Keratinocyte (primary cell): Measurements from ENCODE around the gene RPL31. TPM values are rescaled to one million over a fixed set of nuclear protein-coding genes. Genes with fewer than 3 reads are reported as not detected.

Source experiments
- DNase-seq: peaks from one replicate; pipeline ENCODE4 v3.0.0-alpha.2; 2011; ENCODE audit warnings: low read depth, missing footprints, low spot score
- FAIRE-seq: peaks from 2 replicates; lab custom pipeline; 2011; peaks lifted over from hg19 to GRCh38; lab: Jason Lieb, UNC
- H2AFZ ChIP-seq: 2 replicates; pipeline ENCODE4 v1.6.0; 2012; ENCODE audit warnings: low read length, control low read depth, inconsistent platforms; ENCODE audit not compliant: control insufficient read depth
- H3K27ac ChIP-seq: 2 replicates; pipeline ENCODE4 v1.5.1; 2011; ENCODE audit warnings: low read length; ENCODE audit not compliant: control insufficient read depth, insufficient read depth
- H3K27me3 ChIP-seq: 3 replicates; pipeline ENCODE4 v1.6.0; 2011; ENCODE audit warnings: low read length; ENCODE audit not compliant: control insufficient read depth, insufficient read depth; ENCODE audit errors: extremely low read depth
- H3K36me3 ChIP-seq, 2 experiments: 2 replicates in 1 of 2; 3 replicates in 1 of 2; pipeline ENCODE4 v1.5.1; 2011; ENCODE audit warnings: low read length in 2 of 2, mild to moderate bottlenecking in 1 of 2; ENCODE audit not compliant: control insufficient read depth in 2 of 2, insufficient read depth in 2 of 2; ENCODE audit errors: extremely low read depth in 1 of 2
- H3K4me1 ChIP-seq: 3 replicates; pipeline ENCODE4 v1.5.1; 2011; ENCODE audit warnings: low read length; ENCODE audit not compliant: control insufficient read depth, insufficient read depth; ENCODE audit errors: extremely low read depth
- H3K4me2 ChIP-seq: 3 replicates; pipeline ENCODE4 v1.6.0; 2011; ENCODE audit warnings: low read depth, low read length; ENCODE audit not compliant: control insufficient read depth, insufficient read depth; ENCODE audit errors: extremely low read depth
- H3K4me3 ChIP-seq, 3 experiments: fragments of 200-600 bp in 1 of 3; sonication (generic) in 1 of 3; 2 replicates in 2 of 3; 3 replicates in 1 of 3; pipeline ENCODE4 v1.5.1; 2011 to 2016; ENCODE audit warnings: low read length in 3 of 3, mild to moderate bottlenecking in 3 of 3, control low read depth in 2 of 3, inconsistent platforms in 1 of 3, low read depth in 1 of 3, mixed read lengths in 1 of 3, mixed run types in 1 of 3, moderate library complexity in 1 of 3; ENCODE audit not compliant: control insufficient read depth in 2 of 3, insufficient read depth in 2 of 3; ENCODE audit errors: extremely low read depth in 1 of 3
- H3K79me2 ChIP-seq: 2 replicates; pipeline ENCODE4 v1.6.0; 2012; ENCODE audit warnings: low read length; ENCODE audit not compliant: control insufficient read depth, insufficient read depth
- H3K9ac ChIP-seq: 3 replicates; pipeline ENCODE4 v1.6.0; 2011; ENCODE audit warnings: low read length; ENCODE audit not compliant: control insufficient read depth, insufficient read depth; ENCODE audit errors: extremely low read depth
- H3K9me1 ChIP-seq: 3 replicates; pipeline ENCODE4 v1.6.0; 2011; ENCODE audit warnings: low read length; ENCODE audit not compliant: control insufficient read depth, insufficient read depth; ENCODE audit errors: extremely low read depth
- H3K9me3 ChIP-seq: 2 replicates; pipeline ENCODE4 v1.5.1; 2012; ENCODE audit warnings: low read depth, low read length; ENCODE audit not compliant: control insufficient read depth
- H4K20me1 ChIP-seq: 3 replicates; pipeline ENCODE4 v1.6.0; 2011; ENCODE audit warnings: low read length; ENCODE audit not compliant: control insufficient read depth, insufficient read depth; ENCODE audit errors: extremely low read depth
- CTCF ChIP-seq, 3 experiments: IDR thresholded peaks in 1 of 3; conservative IDR thresholded peaks in 1 of 3; optimal IDR thresholded peaks in 1 of 3; 2 replicates in 2 of 3; 3 replicates in 1 of 3; pipeline versions ENCODE3 to v1.5.1; 2011; ENCODE audit warnings: low read length in 3 of 3, mild to moderate bottlenecking in 3 of 3, moderate library complexity in 2 of 3, control low read depth in 1 of 3, inconsistent platforms in 1 of 3; ENCODE audit not compliant: insufficient read depth in 2 of 3; ENCODE audit errors: extremely low read depth in 1 of 3
- EZH2 ChIP-seq: IDR thresholded peaks from one replicate; pipeline ENCODE4 v1.6.1; 2012; ENCODE audit warnings: inconsistent platforms, mild to moderate bottlenecking, low read length, moderate library complexity
- dilution Hi-C: fragments of 300-500 bp; cut with MboI; formaldehyde crosslinking; loops from one replicate; pipeline ENCODE4 v1.7.0; 2020; ENCODE audit warnings: low sequenced_read_pairs; ENCODE audit not compliant: extremely low pct_ligation_motif_present
- polyA plus RNA-seq, 5 experiments: library from polyadenylated mRNA; depleted of rRNA in 3 of 5; stranded (reverse) in 3 of 5; stranded (forward) in 1 of 5; unstranded in 1 of 5; fragments of >200 nt; gene quantifications; 1 replicate in 1 of 5; 2 replicates in 3 of 5; 3 replicates in 1 of 5; pipeline versions ENCODE4 v1.2.1 to v1.2.3, GENCODE V29; 2011 to 2012; ENCODE audit warnings: missing spikeins in 2 of 5, low read depth in 1 of 5, low replicate concordance in 1 of 5

RPL31 gene
- polyA plus RNA-seq, 1 donor (not counting 4 experiments of a cell fraction or from before 2014, with no cell fraction given), result 2,795 TPM

GRCh38 chr2:100983201-100983600 lies 18.9 kb upstream of the RPL31 start:
- no peak for FAIRE-seq
- DNase-seq, result no peak
- H3K9ac ChIP-seq, result no peak overlapping the region
- TF ChIP-seq EZH2 (no peak), CTCF (optimal IDR thresholded peaks at IDR 0.05 in 1 of 3, IDR thresholded peaks at IDR 0.05 in 1 of 3, conservative IDR thresholded peaks at IDR 0.05 in 1 of 3; ENCODE audit: extremely low read depth in 1 of 3, insufficient read depth in 2 of 3, low read length in 3 of 3) (no peak)
- H2AFZ ChIP-seq, result no peak overlapping the region
- no peaks in the 10 kb centered on the region for H3K9me3 ChIP-seq
- no peak overlapping the region for H3K4me2 ChIP-seq
- H3K9me1 ChIP-seq, result no peaks in the 10 kb centered on the region
- H3K27ac ChIP-seq, result no peak overlapping the region
- H4K20me1 ChIP-seq, result no peaks in the 10 kb centered on the region
- H3K4me1 ChIP-seq, result no peaks in the 10 kb centered on the region
- H3K27me3 ChIP-seq, result no peaks in the 10 kb centered on the region
- H3K79me2 ChIP-seq, result no peaks in the 10 kb centered on the region
- no peak overlapping the region for H3K4me3 ChIP-seq
- peaks cover 2 to 38% of the 10 kb centered on the region in 2 experiments for H3K36me3 ChIP-seq
- dilution Hi-C loops, result no loop called here

GRCh38 chr2:100983684-100984310 lies 18.3 kb upstream of the RPL31 start:
- Histone ChIP-seq H3K9me1 (no peaks in the 10 kb centered on the region), H3K79me2 (no peaks in the 10 kb centered on the region), H3K9me3 (no peaks in the 10 kb centered on the region), H2AFZ (no peak overlapping the region), H3K27me3 (no peaks in the 10 kb centered on the region), H3K4me1 (no peaks in the 10 kb centered on the region), H3K4me3 (no peak overlapping the region), H3K4me2 (no peak overlapping the region), H3K36me3 (peaks cover 2 to 35% of the 10 kb centered on the region in 2 experiments), H4K20me1 (no peaks in the 10 kb centered on the region), H3K9ac (no peak overlapping the region), H3K27ac (no peak overlapping the region)
- dilution Hi-C loops, result no loop called here
- FAIRE-seq, result no peak
- DNase-seq, result no peak
- no peak for TF ChIP-seq CTCF (optimal IDR thresholded peaks at IDR 0.05 in 1 of 3, IDR thresholded peaks at IDR 0.05 in 1 of 3, conservative IDR thresholded peaks at IDR 0.05 in 1 of 3; ENCODE audit: extremely low read depth in 1 of 3, insufficient read depth in 2 of 3, low read length in 3 of 3)
- no peak for TF ChIP-seq EZH2
